Activated T-helper 1 cell treated with anti-CD3 and anti-CD28 coated beads, Interleukin-12 subunit alpha, Interleukin-12 subunit beta, Interleukin-2, Interleukin-4 antibody, amounts not matched to agents 30 ng/mL and 10 ng/mL and 1 ng/mL, durations not matched to agents 14 hours and 24 hours and 36 hours (primary cell): Measurements from ENCODE around the gene INTS4. TPM values are rescaled to one million over a fixed set of nuclear protein-coding genes. Genes with fewer than 3 reads are reported as not detected.

Experiments
- DNase-seq: peaks from one replicate; pipeline ENCODE4 v3.0.0; 2021; ENCODE audit warnings: low spot score
- H3K27ac Mint-ChIP-seq: one replicate; pipeline ENCODE4 v1.8.0; 2021; ENCODE audit warnings: mild to moderate bottlenecking, mixed read lengths
- H3K27me3 Mint-ChIP-seq: one replicate; pipeline ENCODE4 v1.8.0; 2022; ENCODE audit warnings: mild to moderate bottlenecking, moderate library complexity, mixed read lengths; ENCODE audit not compliant: insufficient read depth
- H3K36me3 Mint-ChIP-seq: one replicate; pipeline ENCODE4 v1.8.0; 2021; ENCODE audit warnings: low read depth, mixed read lengths
- H3K4me1 Mint-ChIP-seq: one replicate; pipeline ENCODE4 v1.8.0; 2021; ENCODE audit warnings: low read depth, mixed read lengths
- H3K4me3 Mint-ChIP-seq: one replicate; pipeline ENCODE4 v1.8.0; 2021; ENCODE audit warnings: mild to moderate bottlenecking, moderate library complexity, mixed read lengths
- H3K9me3 Mint-ChIP-seq: one replicate; pipeline ENCODE4 v1.8.0; 2021; ENCODE audit warnings: mixed read lengths
- intact Hi-C: fragments of 100-400 bp; cut with micrococcal nuclease; formaldehyde crosslinking; loops from one replicate; pipeline ENCODE4 v1.15.1; 2024
- total RNA-seq: library from RNA; stranded (reverse); gene quantifications from 2 replicates; pipeline ENCODE4 v1.2.3, GENCODE V29; 2022

Gene INTS4
- total RNA-seq, 1 donor from 2014 or later: 58.2 TPM

DNA sequence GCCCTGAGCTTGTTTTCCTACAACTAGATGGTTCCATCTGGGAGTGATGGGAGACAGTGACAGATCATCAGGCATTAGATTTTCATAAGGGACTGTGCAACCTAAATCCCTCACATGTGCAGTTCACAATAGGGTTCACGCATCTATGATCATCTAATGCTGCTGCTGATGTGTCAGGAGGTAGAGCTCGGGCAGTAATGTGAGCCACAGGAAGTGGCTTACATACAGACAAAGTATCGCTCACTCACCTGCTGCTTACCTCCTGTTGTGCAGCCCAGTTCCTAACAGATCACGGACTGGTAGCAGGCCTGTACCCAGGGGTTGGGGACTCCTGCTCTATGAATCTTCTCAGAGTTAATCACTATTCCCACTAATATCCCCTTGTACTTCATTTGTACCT is 161.2 kb downstream of the INTS4 start:
- no peaks in the 10 kb centered on the region for H3K9me3 Mint-ChIP-seq
- intact Hi-C loops: no loop called here
- H3K36me3 Mint-ChIP-seq: no peaks in the 10 kb centered on the region
- H3K4me1 Mint-ChIP-seq: no peaks in the 10 kb centered on the region
- no peak for DNase-seq
- H3K27me3 Mint-ChIP-seq: no peaks in the 10 kb centered on the region
- no peak overlapping the region for H3K4me3 Mint-ChIP-seq
- no peak overlapping the region for H3K27ac Mint-ChIP-seq

DNA sequence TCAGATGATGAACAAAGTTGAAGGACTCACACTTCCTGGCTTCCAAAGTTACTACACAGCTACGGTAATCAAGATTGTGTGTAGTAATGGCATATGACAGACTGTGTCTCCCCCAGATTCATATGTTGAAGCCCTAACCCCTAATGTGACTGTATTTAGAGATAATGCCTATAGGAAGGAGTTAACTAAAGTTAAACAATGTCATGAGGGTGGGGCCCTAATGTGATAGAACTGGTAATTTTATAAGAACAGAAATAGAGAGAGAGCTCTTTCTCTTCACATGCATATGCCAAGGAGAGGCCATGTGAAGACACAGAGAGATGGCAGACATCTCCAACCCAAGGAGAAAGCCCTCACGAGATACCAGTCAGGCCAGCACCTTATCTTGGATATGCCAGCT is 165.5 kb downstream of the INTS4 start:
- intact Hi-C loops: no loop called here
- no peak overlapping the region for H3K4me3 Mint-ChIP-seq
- H3K27ac Mint-ChIP-seq: no peak overlapping the region
- H3K36me3 Mint-ChIP-seq: no peaks in the 10 kb centered on the region
- peaks cover 2% of the 10 kb centered on the region for H3K27me3 Mint-ChIP-seq
- no peaks in the 10 kb centered on the region for H3K4me1 Mint-ChIP-seq
- H3K9me3 Mint-ChIP-seq: no peaks in the 10 kb centered on the region
- no peak for DNase-seq

Other genes starting within 250 kb of the INTS4 start
- 47.0 and 49.2 TPM in 2 replicates for gene RSF1, start 173.9 kb downstream of the INTS4 start, total RNA-seq
- 1.5 and 2.4 TPM in 2 replicates for gene AAMDC, start 173.5 kb downstream of the INTS4 start, total RNA-seq
- 0.16 and 0.49 TPM in 2 replicates for gene KCTD14, start 28.6 kb upstream of the INTS4 start, total RNA-seq
- gene THRSP, start 69.2 kb upstream of the INTS4 start, total RNA-seq: not detected in 2 replicates
- 208 and 220 TPM in 2 replicates for gene NDUFC2, start 85.2 kb upstream of the INTS4 start, total RNA-seq
- gene ALG8, start 145.0 kb upstream of the INTS4 start, total RNA-seq: 57.9 and 74.2 TPM in 2 replicates
- gene KCTD21, start 194.0 kb upstream of the INTS4 start, total RNA-seq: 10.7 and 12.0 TPM in 2 replicates
- gene USP35, start 194.3 kb upstream of the INTS4 start, total RNA-seq: 11.8 and 14.0 TPM in 2 replicates